ENCODE data around the gene CDC42BPG. TPM values are rescaled to one million over a fixed set of nuclear protein-coding genes. Genes with fewer than 3 reads are reported as not detected.

CDC42BPG gene
- total RNA-seq, 1 donor from 2014 or later = 13.0 TPM

GRCh38 chr11:64794526-64794925, 49.9 kb downstream of the CDC42BPG start:
- intact Hi-C loops (cut with DNase I) = no loop called here
- Histone ChIP-seq H3K4me3 (no peak overlapping the region), H3K9me3 (no peaks in the 10 kb centered on the region), H3K36me3 (peaks cover 0 to 7% of the 10 kb centered on the region in 2 donors), H3K27me3 (no peaks in the 10 kb centered on the region), H3K27ac (no peak overlapping the region), H3K4me1 (no peaks in the 10 kb centered on the region)
- no peak for DNase-seq (ENCODE audit: extremely low spot score in 2 of 2)
- no peak for TF ChIP-seq CTCF (IDR thresholded peaks at IDR 0.05)
- no peak for TF ChIP-seq POLR2AphosphoS5 (IDR thresholded peaks at IDR 0.05; ENCODE audit: insufficient read depth in 1 of 2, low read depth in 1 of 2)
- no peak for TF ChIP-seq POLR2A (IDR thresholded peaks at IDR 0.05)

GRCh38 chr11:64793271-64794160, 50.9 kb downstream of the CDC42BPG start:
- H3K4me3 ChIP-seq = no peak overlapping the region
- H3K4me1 ChIP-seq = no peaks in the 10 kb centered on the region
- H3K36me3 ChIP-seq = peaks cover 0 to 17% of the 10 kb centered on the region in 2 donors
- no peaks in the 10 kb centered on the region for H3K27me3 ChIP-seq
- no peak overlapping the region for H3K27ac ChIP-seq
- TF ChIP-seq CTCF (IDR thresholded peaks at IDR 0.05) (no peak), POLR2A (IDR thresholded peaks at IDR 0.05) (no peak), POLR2AphosphoS5 (IDR thresholded peaks at IDR 0.05; ENCODE audit: insufficient read depth in 1 of 2, low read depth in 1 of 2) (no peak)
- H3K9me3 ChIP-seq = no peaks in the 10 kb centered on the region
- intact Hi-C loops (cut with DNase I) = no loop called here
- no peak for DNase-seq (ENCODE audit: extremely low spot score in 2 of 2)

- peaks cover 0 to 18% of the 10 kb centered on the region in 2 donors for H3K36me3 ChIP-seq
- TF ChIP-seq POLR2A (IDR thresholded peaks at IDR 0.05) (no peak), POLR2AphosphoS5 (IDR thresholded peaks at IDR 0.05; ENCODE audit: insufficient read depth in 1 of 2, low read depth in 1 of 2) (no peak), CTCF (IDR thresholded peaks at IDR 0.05) (no peak)
These were observed 52.0 kb downstream of the CDC42BPG start for GRCh38 chr11:64792482-64792881.

GRCh38 chr11:64791781-64792291, 52.6 kb downstream of the CDC42BPG start:
- no peak for DNase-seq (ENCODE audit: extremely low spot score in 2 of 2)
- Histone ChIP-seq H3K9me3 (no peaks in the 10 kb centered on the region), H3K4me3 (no peak overlapping the region), H3K36me3 (peaks cover 0 to 18% of the 10 kb centered on the region in 2 donors), H3K27ac (no peak overlapping the region), H3K27me3 (no peaks in the 10 kb centered on the region), H3K4me1 (no peaks in the 10 kb centered on the region)
- no peak for TF ChIP-seq CTCF (IDR thresholded peaks at IDR 0.05)
- TF ChIP-seq POLR2AphosphoS5 (IDR thresholded peaks at IDR 0.05; ENCODE audit: insufficient read depth in 1 of 2, low read depth in 1 of 2) = no peak
- no peak for TF ChIP-seq POLR2A (IDR thresholded peaks at IDR 0.05)
- intact Hi-C loops (cut with DNase I) = no loop called here

More at GRCh38 chr11:64792482-64792881, 52.0 kb downstream of the CDC42BPG start:
- Histone ChIP-seq H3K9me3 (no peaks in the 10 kb centered on the region), H3K27ac (no peak overlapping the region), H3K4me1 (no peaks in the 10 kb centered on the region), H3K27me3 (no peaks in the 10 kb centered on the region), H3K4me3 (no peak overlapping the region)
- intact Hi-C loops (cut with DNase I) = no loop called here
- no peak for DNase-seq (ENCODE audit: extremely low spot score in 2 of 2)
